Fibroblast of skin of left biceps (primary cell): ENCODE measurements around the gene TNPO1.

Experiments used
- DNase-seq, 2 experiments: peaks; one replicate each; pipeline ENCODE4 v3.0.0-alpha.2; 2013; ENCODE audit warnings: low read depth in 2 of 2

Gene TNPO1

DNA sequence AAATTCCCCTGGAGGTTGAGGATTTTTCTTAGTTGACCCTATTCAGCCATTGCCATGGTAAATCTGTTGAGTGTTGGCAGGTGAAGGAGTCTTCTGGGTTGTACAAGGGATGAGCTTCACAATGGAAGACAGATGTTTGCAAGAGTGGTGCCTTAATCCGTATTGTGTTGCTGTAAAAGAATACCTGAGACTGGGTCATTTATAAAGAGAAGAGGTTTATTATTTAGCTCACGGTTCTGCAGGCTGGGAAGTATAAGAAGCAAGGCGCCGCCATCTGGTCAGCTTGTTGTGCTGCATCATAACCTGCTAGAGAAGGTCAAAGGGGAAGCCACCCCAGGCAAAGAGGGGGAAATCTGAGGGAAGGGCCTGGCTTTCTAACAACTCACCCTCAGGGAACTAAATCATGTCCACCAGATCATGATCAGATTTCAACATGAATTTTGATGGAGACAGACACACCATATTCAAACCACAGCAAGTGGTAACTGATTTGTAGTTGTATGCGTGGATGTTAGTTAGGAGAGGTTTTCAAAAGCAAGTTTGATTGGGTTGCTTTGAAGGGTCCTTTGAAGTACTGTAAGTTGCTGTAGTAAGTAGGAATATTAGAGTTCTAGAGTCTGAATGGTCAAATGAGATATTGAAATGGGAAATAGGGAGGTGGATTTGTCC is 2.5 kb downstream of the TNPO1 start:
- DNase-seq, result no peak

DNA sequence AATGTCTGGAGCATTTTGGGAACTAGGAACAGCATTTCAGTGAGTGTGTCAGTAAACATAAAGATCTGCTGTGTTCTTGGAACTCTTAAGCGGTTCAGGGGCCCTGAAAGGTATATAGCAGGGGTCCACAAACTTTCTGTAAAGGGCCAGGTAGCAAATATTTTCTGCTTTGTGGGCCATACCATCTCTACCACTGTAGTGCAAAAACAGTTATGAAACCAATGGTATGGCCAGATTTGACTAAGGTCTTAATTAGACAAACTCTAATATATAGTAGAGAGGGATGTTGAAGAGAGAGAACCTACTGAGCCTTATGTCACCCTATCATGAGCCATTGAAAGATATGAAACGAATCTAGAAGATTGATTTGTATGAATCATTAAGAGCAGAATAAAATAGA is 5.3 kb downstream of the TNPO1 start:
- no peak for DNase-seq

DNA sequence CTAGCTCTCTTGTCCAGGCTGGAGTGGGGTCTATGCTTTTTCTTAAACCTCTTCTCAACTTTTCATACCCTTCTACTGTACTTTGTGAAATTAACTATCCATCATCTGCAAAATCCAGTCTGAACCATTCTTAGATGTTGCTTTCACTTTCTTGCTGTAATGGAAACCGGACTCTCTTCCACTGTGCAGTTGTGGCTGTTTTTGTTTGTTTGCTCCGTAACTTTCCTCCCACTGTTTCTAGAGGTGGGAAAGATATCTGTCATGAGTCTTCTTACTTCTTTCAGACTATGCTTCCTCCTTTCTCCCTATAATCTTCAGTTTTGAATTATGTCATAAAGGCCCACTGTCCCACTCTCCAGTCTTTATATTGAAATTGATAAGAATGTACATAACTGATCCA is 6.5 kb downstream of the TNPO1 start:
- DNase-seq, result no peak

DNA sequence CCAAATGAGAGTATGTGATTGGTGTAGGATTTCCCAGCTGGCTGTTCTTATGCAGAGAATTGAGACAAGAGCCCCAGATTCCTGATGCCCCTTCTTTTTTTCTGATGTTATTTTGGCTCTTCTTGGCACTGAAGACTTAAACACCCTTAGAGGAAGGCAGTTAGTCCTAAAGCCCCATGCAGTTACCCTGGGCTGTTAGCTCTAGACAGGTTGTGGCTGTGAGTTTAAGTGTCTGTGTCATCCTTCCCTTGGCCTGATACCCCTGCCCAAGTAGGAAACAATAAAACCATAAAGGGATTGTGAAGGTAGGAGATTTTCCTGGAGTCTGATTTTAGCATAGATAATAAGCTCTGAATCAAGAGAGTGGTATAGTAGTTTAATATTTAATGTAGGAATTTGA is 13.2 kb downstream of the TNPO1 start:
- DNase-seq, result no peak

DNA sequence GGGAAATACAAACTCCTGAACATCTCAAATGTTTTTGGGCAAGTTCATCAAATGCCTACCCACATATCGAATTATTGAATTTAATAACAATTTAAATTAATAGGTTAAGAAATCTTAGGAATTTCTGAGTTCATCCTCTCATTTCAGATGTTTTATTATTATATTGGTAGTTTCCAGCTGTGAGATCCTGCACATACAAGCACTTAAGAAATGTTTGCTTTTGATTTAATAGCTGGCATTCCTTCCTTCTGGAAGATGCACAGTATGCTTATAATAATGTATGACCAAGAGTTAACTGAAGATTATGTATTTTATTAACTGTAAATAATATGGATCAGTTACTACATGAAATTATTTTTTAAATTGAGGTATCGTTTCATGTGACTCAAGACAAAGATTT is 13.9 kb downstream of the TNPO1 start:
- no peak for DNase-seq

DNA sequence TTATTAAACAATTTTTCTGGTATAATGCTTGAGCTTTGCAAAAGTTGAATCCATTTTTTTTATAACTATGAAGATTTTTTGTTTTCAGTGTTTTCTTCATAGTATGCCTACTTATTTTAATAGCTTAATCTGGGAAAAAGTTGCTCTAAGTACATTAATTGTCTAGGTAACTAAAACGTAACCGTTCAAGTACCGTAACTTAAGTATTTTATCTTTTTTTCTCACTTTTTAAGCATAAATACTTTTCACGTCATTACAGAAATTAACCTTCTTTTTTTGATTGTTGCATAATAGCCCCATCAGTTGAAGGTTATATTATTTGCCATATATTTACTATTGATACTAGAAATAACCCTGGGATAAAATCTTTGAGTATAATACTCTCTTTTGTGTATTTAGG is 15.2 kb downstream of the TNPO1 start:
- DNase-seq, result no peak

DNA sequence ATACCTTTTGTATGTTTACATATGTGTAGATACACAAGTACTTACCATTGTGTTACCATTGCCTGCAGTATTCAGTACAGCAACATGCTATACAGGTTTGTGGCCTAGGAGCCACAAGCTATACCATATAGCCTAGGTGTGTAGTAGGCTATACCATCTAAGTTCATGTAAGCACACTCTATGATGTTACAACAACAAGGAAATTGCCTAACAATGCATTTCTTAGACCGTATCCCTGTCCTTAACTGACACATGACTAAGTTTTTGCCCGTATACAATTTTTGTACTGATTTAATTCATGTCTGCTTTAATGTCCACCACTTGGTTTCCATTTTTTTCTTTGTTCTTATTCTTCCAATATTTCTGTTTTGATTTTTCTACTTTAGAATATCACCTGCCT is 18.5 kb downstream of the TNPO1 start:
- no peak for DNase-seq

DNA sequence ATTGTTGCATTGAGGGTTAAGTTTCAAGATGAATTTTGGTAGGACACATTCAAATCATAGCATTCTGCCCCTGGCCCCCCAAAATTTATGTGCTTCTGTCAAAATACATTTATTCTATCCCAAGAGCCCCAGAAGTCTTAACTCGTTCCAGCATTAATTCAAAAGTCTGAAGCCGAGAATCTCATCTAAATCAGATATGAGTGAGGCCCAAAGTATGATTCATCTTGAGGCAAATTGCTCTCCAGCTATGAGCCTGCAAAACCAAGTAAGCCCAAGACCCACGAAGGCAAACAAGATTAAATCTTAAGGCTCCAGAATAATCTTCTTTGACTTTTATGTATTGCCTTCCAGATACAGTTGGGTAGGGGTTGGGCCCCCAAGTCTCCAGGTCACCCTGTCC is 19.2 kb downstream of the TNPO1 start:
- no peak for DNase-seq

DNA sequence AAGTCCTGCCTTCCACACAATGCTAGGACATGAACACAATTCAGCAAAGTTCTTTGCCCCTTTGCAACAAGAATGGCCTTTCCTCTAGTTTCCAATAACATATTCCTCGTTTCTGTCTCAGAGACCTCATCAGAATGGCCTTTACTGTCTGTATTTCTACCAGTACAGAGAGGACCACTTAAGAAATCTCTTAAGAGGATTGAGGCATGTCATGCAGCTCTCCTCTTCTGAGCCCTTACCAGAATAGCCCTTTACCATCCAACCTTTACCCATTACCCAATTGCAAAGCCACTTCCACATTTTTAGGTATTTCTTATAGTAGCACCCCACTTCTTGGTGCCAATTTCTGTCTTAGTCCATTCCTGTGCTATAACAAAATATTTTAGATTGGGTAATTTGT is 20.3 kb downstream of the TNPO1 start:
- no peak for DNase-seq

DNA sequence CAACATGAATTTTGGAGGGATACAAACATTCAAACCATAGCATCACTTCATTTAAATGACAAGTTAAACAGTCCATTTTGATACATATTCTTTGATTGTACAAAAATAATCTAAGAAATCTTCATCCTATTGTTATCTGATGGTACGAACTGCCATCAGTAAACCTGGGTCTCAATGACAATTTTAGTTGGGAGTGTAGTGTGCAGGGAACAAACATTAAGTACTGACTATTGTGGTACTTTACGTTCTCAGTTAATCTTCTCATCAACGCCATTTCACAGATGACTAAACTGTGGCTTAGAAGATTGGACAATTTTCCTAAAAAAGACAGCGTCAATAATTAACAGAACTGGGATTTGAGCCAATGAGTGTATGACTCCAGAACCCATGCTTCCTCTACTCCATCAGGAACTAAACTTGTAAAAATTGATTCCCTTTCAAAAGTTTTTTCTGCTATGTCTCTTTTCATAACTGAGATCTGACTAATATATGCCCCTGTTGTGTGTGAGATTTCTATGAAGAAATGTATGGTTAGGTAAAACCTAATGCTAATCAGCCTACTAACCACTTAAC is 21.1 kb downstream of the TNPO1 start:
- no peak for DNase-seq

DNA sequence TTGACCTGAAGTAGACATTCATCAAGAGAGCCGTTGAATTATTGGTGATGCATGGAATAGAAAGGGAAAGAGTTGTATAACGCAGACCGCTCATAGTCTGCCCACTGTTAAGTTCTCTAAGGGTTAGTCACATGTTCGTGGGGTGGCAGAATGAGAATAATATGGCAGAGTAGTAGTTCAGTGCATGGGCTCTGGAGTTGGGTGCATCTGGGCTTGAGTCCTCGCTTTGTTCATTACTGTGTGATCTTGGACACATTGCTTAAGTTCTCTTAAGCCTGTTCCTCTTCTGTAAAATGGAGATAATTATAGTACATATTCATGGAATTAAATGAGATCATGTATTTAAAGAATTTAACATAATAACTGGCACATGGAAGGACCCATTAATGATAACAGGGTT is 23.6 kb downstream of the TNPO1 start:
- no peak for DNase-seq

DNA sequence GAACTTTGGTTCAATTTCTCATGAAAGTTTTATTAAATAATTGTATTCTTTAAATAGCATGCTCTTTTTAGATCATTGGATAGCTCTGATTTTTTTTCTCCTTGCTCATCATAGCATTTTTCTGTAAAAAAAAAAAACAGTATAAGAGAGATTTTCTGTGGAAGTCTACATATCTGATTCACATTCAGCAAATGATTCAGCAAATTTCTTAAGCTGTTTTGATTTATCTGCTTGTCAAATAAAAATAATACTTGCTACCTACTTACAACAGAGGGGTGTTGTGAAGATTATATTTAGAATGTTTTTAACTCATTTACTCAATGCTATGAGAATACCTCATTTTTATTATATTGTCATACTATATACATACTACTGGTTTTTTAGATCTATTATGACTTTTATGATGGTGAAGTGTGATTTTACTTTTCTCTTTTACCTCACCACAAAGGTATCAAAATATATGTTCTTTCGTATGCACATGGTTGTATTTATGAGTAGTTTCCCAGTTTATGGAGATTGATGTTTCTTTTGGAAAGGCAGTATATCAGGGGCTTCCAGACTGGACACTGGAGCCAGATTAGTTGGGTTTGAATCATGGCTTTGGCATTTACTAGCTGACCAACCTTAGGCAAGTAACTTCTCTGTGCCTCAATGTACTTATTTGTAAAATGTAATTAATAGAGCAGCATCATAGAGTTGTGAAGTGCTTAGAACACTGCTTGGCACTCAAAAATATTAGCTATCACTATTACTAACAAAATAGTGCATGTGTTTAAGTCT is 25.5 kb downstream of the TNPO1 start:
- DNase-seq, result no peak

DNA sequence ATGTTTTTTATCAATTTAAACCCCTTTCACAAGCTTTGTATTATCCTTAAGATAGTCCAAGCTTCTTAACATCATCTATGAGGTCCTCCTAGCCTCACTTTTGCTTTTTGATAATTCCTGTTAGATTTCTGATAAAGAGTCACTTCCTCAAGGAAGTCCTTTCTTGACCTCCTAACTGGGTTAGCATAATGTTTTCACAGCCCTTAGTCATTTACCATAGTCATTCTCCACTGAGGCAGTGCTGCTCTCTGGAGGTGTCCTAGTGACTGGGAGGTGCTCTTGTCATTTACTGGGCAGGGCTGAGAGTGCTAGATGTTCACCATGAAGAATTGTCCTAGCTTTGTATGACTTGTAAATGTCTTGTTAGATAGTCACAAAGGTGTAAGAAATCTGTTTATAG is 26.4 kb downstream of the TNPO1 start:
- DNase-seq, result no peak

DNA sequence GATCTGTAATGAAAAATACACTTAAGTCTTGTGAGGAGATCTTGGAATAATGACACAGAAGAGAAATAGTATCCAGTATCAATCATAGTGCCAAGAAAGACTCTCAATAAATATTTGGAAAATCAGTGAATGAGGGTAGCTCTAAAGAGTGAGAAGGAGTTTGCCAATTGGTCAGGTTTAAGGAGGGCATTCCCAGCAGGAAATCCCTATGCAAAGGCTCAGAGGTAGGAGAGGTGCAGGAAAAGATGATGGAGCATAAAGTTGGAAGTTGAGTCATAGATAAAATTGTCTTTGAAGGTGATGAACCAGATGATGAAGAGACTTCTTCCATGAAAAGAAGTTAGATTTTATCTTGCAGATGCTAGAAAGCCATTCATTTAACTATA is 27.8 kb downstream of the TNPO1 start:
- DNase-seq, result no peak

DNA sequence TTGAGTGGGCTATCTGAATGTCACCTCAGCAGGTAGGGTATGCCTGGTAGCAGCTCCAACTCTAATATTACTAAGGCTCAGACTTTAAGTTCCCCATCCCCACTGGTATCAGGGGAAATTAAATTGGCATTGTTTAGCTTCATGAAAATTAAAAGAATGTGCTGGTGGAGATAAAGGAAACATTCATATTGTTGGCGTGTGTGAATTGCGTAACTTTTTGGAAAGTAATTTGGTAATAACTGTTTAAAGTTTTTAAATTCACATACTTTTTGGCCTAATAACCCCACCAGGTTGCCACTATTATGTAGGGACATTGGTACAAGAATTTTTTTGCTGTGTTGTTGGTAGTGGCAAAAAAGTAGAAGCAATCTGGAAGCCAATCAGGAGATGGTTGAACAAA is 29.4 kb downstream of the TNPO1 start:
- no peak for DNase-seq

DNA sequence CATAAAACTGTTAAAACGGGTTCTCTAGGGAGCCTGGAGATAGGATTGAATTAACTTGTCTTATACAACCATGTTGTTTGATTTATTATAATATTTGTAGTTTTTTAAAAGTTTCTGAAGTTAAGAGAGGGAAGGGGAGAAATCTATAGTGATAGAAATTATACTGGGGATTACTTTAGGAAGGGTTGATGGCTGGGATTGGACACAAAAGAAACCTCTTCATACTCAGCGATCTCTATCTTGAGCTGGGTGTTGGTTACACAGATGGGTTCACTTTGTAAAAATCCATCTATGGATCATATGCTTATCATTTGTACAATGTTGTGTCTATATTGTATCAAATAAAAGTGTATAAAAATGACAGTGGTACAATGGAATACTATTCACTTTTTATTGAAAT is 30.0 kb downstream of the TNPO1 start:
- no peak for DNase-seq

DNA sequence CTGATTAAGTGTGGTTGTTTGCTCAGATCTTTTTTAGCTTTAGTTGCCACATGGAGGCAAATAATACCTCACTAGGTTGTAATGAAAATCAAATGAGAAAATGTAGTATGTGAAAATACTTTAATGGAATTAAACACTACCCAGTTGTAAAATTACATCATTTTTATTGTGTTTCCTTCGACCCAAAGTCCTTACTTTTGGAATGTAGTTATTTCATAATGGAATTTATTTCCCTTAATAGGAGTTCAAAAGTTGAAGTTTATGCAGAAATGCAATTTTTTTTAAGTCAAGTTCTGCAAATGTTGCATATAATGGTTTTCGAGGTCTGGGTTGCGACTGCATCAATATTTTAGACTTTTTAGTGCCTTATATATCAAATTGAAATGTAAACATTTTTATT is 31.0 kb downstream of the TNPO1 start:
- DNase-seq, result no peak

DNA sequence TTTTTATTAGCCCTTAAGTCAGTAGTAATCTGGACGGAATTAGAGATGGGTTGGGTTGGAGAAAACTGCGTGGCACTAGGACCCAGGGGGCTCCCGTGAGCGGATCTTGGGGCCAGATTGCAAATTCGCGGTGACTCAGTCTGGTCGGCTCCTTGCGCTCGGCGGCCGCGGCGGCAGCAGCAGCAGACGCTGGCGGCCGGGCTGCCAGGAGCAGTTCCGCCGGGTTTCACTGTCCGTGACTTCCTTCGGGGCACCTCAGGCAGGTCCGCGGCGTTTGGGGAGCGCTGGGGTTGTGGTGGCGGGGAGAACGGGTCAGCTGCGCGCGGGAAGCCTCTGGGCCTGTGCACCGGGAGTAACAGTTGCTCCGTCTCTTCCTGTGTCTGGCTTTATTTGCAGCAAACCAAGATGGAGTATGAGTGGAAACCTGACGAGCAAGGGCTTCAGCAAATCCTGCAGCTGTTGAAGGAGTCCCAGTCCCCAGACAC is 31.6 kb downstream of the TNPO1 start:
- DNase-seq, result peak; percentile 73

DNA sequence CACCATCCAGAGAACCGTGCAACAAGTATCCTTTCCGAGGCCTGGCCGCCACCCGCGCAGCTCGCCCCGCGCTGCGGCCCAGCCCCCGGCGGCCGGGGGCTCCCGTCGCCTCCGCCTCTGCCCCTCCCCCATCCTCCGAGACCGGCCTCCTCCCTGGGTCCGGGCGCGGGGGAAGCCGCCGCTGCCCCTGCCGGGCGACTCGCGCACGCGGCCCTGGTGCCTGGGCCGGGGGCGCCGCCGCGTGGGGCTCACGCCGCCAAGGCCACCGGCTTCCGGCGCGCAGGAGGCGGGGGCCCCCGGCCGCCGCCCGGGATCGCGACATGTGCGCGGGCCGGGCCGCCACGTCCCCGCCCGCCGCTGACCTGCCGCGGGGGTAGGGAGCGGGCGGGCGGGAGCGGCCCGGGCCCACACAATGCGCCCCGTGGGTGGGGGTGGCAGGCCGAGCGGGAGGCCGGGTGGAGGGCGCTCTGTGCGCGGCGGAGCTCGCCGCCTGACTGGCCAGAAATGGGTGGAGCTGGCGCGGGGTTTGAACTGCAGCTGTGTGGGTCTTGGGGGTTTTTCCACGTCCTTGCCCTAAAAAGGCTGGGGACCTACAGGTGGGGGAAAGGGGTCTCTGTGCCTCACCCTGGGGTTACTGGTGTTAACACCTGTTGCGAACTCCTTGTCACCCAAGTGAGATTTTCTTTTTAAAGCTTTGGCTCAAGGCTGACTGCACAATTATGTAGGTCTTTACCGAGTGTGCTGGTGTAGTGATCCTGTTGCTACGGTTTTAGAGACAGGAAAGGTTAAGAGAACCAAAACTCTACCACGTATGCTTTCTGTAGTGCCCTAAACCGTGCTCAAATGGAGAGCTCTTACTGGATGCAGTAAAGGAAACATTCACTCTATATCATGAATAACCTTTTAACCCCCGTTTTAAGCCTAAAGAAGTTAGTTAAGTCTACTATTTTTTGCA is 32.3 kb downstream of the TNPO1 start:
- DNase-seq, result no peak

DNA sequence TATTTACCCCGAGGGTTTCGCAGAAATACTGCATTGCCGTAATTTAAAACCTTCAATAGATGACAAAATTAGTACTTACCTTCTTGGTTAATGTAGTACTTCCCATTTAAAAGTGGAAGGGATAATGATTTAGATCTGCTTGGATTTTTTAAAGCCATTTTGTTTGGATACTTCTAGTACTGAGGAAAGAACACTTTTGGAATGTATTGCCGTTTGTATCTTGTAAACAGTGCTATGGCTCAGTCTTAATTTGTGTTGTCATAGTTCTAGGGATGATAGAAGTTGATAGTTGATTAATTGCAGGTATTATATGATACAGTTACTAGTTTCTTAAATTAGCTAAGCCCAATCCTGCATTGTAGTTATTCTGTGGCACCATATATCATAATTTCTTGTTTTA is 33.1 kb downstream of the TNPO1 start:
- DNase-seq, result no peak

DNA sequence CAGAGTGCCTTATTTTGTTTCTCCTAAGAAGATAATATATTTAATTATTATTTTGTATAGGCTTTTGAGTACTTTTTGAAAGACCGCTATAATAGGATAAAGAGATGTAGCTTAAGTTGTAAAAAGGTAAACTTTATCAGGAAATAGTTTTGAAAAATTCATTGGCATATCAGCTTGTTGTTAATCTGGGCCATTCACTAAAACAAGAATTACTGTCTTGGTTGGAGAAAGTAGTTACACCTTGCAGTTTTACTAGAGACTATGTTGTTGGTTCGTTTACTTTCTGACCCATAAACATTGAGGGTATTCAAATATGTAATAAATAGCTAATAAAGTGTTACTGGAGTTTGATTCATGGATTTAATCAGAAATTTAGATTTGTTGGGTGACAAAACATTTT is 33.7 kb downstream of the TNPO1 start:
- no peak for DNase-seq

DNA sequence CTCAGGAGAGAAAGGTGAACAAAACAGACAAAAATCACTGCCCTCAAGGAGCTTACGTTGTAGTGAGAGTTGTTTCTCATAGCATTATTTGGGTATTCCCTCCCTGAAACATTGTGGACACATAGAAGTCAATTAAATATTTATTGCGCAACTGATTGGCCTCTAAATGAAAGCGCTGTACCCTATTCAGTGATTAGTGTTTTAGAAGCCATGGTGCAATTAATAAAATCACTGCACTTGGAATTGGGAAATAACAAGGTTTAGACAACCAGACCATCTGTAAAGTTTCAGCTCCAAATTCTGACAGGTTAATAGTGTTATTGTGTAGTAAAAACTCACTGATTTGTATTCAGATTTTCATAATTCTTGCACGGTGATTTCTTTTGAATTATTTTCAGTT is 35.9 kb downstream of the TNPO1 start:
- DNase-seq, result no peak
